NT2/D1 (cell line): Measurements from ENCODE around the gene FAM25G.
"Not testable (repeated sequence)": the region's sequence is repeated elsewhere in the genome, so short reads cannot be mapped to it uniquely, and the experiment has no call there.

Source experiments
- SUZ12 ChIP-seq: IDR thresholded peaks from 2 replicates; pipeline ENCODE4 v1.6.1; 2011; ENCODE audit not compliant: insufficient read length, insufficient read depth; ENCODE audit errors: extremely low read depth
- YY1 ChIP-seq: IDR thresholded peaks from 2 replicates; pipeline ENCODE4 v1.6.1; 2011; ENCODE audit not compliant: insufficient read length, insufficient read depth
- ZNF274 ChIP-seq: IDR thresholded peaks from 2 replicates; pipeline ENCODE4 v1.6.1; 2011; ENCODE audit warnings: mild to moderate bottlenecking, low read depth, low read length

DNA sequence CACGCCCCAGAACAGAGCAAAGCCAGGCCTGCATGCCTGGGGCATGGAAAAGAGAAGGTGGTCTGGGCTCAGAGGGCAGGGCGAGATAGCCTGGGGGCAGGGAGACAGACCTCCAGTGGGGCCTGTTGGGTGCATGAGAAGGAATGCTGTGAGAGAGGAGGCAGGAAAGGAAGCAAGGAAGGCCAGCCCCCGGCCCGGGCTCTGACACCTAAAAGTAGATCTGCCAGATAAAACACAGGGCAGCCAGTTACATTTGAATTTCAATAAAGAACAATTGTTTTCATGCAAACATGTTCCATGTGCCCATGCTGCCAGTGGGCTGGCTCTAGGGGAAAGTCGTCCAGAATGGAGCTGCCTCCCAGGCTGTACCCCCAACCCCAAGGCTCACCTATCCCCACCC lies 13.4 kb downstream of the FAM25G start:
- not testable (repeated sequence) for TF ChIP-seq YY1, ZNF274, SUZ12
